Islet of Langerhans (tissue), 1 donor: ENCODE data around the gene LAMB3.

Experiments
- FAIRE-seq: peaks from one replicate; lab custom pipeline; 2011; peaks lifted over from hg19 to GRCh38; lab: Jason Lieb, UNC

The LAMB3 gene

DNA sequence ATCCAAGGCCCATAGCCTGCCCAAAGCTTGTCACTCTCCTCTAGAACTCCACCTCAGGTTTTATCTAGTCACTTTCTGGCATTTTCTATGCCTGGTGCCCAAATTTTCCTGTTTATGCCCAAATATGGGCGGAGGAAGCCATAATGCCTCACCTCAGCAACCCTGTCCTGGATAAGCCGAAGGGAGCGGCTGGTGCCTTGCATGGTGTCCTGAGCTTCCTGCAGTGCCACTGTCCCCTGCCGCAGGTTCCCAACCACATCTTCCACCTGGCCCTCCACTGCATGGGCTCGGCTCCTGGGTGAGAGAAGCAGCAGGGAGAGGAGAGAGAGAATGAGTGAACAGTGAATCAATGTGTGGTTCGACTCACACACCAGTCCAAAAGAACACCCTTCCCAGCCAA is 34.5 kb downstream of the LAMB3 start:
- FAIRE-seq: no peak

DNA sequence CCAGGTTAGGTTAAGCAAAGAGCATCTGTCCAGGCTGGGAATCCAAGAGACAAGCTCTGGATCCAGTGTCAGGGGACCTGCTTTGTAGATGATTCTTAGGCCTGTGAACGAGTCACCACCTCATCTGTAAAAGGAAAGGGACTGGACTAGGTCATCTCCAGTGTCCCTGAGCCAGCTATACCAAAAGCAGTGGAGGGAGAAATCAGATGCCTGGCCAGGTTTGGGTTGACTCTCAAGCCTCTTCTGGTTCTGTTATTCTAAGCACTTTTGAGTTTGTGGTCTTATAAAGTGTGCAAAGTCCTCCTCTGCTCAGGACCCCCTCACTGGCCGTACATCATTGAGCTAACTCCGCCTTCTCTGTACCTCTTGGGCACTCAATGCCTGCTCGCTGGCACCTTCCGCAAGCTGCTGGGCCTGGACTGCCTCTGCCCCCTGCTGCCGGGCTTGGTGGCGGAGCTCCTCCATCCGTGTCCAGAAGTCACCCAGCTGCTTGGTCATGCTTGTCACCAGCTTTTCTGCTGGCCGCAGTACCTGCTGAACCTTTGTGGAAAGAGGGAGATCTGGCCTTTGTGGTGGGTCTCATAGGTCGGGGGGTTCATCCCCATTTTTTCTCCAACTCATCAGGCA is 35.1 kb downstream of the LAMB3 start:
- FAIRE-seq: no peak

DNA sequence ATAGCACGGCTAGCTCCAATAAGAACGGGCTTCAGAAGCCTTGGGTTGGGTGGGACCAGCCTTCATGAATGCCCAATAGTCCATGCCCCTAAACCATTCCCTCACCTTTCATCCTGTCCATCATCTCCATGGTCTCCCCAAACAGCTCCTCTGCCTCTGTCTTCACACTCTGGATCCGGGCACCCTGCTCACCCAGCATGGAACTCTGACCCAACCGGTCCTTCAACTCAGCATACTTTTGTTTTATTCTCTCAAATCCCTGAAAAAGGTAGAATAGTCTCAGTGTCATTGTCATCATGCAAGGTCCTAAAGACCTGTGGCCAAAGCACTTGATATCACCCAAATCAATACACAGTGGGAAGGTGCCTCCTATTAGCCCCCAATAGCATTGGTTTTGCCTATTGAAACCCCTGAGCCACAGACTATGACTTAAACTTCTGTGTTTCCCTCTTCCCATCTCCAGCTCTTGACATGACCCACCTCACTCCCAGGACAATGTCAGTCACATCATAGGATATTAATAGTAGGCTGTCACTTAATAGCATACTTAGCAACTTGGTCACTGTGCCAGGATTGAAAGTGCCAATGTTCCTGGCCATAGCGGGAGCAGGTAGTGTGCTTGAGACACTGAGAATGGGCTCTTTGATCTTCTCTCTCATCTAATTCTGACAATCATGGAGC is 35.7 kb downstream of the LAMB3 start:
- no peak for FAIRE-seq

DNA sequence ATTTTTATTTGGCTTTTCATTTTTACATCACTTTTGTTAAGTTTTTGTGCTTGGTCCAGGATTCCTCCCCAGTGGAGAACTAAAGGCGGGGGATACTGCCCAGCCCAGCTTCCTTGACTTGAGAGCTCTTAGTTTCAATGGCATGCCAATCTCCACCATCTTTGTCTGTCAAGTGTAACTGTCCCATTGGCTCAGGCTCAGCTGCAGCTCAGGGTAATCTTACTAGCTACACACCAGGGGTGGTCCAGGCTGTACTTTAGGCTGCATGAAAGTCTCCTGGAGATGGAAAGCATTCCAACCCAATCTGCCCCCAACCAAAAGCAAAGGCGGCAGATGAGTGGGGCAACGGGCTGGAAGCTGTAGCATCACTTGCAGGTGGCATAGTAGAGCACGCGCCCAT is 37.3 kb downstream of the LAMB3 start:
- no peak for FAIRE-seq

DNA sequence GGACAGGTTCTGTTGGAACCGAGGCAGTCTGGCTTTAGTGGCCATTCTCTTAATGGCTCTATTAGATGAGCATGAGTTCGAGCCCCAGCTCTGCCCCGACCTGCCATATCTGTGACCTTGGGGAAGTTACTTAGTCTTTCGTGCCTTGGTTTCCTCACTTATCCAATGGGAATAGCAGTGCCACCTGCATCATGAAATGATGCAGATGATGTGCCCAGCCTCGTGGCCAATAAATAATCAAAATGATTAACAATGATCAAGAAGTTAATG is 38.1 kb downstream of the LAMB3 start:
- FAIRE-seq: no peak

DNA sequence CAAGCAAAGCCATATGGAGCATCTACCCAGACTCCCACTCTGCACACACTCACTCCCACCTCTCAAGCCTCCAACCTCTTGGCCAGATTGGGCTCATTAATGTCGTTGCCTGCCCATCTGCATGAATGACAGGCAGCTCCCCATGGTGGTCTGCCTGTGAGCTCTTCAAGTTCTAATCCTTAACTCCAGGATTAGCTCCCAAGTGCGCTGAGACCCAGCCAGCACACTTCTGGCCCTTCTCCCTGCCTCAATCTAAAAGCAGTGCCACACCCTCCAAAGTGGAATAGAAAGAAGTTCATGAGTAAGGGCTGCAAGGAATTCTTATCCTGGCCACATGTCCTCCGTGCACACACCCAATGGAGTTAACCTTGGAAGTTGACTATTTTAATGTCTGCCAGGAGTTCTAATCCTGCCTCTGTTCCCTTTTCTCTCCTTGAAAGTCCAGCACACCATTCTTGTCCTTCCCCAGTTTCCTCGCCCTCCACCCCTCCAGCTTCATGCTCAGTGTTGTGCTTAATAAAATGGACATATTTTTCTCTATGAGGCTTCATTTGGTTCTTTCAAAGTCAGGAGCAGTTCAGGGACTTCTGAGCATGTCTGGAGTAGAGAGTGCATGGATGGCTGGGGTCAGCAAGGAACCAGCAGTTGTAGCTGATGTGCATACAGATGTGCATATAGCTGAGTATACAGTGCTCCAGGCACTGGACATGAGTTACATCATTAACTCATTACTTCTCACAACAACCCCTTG is 38.6 kb downstream of the LAMB3 start:
- FAIRE-seq: no peak

DNA sequence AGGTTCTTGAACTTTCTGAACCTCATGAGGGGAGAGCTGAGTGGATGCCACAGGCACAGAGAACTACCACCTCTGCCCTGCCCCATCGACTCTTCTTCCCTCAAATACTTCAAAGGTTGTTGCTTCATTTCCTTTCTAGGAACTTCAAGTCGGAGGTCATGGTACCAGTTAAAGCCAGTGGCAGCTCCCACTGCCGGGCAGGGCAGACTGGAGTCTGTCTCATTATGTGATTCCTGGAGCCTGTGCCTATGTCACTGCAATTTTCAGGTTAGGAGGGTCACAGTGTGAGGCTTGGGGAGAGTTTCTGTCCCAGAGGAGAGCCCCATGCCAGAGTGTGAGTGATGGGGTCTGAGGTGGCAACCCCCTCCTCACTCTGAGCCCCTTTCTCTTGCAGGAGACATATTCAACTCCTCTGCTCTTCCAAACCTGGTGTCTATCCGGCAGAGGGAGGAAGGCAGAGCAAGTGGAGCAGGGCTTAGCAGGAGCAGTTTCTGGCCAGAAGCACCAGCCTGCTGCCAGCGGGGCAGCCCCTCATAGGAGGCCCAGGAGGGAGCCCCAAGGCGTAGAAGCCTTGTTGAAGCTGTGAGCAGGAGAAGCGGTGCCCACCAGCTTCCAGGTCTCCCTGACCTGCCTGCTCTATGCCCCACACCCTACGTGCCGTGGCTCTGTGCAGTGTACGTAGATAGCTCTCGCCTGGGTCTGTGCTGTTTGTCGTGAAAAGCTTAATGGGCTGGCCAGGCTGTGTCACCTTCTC is 39.4 kb downstream of the LAMB3 start:
- FAIRE-seq: no peak

DNA sequence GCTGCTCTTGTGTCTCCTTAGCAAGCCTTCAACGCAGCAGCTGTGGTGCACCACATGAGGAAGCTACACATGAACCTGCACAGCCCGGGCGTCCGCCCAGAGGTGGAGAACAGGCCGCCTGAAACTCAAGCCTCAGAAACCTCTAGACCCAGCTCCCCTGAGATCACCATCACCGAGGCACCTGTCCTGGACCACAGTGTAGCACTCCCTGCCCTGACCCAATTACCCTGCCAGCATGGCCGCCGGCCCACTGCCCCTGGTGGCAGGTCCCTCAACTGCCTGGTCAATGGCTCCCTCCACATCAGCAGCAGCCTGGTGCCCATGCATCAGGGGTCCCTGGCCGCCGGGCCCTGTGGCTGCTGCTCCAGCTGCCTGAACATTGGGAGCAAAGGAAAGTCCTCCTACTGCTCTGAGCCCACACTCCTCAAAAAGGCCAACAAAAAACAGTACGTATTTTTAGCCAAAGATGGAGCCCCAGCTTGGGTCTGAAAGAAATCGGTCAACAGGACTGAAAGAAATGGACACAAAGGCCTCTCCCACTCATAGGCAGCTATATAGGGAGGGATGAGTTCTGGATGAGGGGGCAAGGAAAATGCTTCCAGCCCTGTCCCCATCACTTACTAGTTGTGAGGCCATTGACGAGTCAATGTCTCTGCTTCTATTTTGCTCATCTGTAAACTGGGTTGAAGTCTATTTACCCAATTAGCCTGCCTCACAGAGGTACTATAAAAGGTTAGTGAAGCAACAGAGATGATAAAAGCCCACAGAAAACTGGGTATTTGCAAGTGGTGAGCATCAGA is 40.3 kb downstream of the LAMB3 start:
- no peak for FAIRE-seq

DNA sequence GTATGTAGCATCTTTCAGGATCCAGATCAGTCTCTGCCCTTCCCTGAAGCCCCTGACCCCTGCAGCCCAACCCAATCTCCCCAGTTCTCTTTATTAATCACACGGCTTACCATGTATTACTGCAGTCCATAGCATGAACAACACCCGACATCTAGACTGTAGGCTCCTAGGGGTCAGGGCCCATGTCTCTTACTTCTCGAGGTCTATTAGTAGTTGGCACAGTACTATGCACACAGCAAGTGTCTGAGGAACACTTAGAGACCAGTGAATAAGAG is 41.7 kb downstream of the LAMB3 start:
- FAIRE-seq: no peak

DNA sequence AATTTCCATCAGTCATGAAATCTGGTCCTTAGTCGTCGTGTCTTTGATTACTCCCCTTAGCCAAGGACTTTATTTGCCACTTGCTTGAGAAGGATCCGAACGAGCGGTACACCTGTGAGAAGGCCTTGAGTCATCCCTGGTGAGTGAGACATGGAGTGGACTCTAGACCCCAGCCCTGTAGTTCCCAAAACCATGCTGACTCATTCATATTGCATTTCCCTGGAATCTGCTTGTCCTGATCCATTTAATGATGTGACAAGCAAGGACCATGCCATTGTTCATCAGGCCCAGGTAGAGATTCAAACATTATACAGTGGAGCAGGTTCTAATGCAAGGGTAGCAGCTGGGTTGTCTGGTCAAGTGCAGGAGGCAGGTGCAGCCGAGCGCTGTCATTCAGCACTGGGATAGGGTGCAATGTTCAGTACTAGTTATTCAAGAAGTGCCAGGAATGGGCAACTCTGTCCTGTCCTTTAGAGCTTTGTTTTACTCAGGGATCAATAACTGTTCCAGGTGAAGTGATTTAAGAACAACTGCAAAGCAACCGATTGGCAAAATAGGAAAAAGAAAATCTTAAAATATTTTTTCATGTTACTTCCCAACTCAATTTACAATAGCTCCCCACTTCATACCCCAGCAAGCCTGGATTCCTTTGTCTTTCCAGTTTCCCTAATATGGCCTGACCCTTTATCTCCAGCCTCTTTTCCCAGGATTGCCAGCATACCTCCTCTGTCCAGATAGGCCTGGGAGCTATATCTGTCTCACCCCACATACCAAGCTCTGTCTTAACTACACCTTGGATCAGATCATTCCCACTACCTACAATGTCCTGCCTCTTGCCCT is 42.2 kb downstream of the LAMB3 start:
- no peak for FAIRE-seq

DNA sequence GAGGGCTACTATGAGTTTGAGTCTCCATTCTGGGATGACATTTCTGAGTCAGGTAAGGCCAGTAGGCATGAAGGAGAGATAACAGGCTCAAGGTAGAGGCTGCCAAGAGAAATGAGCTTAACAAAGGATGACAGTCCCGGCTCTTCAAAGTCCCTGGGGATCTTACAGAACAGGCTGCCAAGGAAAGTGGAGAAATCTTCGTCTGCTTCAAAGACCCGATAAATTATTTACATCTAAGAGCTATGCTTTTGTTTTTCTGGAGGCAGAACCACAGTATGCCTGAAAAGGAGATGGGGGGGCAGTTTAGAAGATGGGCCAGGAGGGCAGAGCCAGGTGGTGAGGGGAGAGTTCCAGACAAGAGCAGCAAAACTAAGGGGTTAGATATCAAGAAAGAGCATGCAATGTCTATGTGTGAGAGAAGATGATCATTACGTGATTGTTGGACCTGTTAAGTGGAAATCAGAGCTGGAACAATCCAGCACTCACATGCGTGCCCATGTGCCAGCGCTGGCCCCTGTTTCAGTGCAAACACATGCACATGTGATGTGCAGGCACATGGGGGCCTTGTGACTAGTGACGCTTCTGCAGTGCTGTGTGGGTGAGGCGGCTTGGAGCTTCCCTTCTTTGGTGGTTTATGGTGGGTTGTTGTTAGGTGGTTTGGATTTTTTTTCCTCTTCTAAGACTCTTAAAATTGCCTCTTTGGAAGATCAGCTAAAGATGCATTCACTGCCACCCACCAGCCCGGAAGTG is 43.0 kb downstream of the LAMB3 start:
- FAIRE-seq: no peak

DNA sequence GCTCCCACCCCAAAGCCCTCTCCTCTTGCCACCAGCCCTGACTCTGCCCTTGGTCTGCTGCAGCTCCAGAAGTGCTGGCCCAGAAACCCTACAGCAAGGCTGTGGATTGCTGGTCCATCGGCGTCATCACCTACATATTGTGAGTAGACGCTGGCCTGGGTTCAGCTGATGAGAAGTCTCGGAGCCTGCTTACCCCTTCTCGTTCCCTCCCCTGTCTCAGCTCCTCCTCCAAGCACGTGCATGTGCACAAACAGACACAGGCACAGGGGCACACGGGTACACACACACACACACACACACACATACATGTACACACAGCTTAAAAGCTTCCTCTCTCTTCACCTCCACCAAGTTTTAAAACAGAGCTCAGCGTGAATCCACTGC is 44.4 kb downstream of the LAMB3 start:
- no peak for FAIRE-seq

DNA sequence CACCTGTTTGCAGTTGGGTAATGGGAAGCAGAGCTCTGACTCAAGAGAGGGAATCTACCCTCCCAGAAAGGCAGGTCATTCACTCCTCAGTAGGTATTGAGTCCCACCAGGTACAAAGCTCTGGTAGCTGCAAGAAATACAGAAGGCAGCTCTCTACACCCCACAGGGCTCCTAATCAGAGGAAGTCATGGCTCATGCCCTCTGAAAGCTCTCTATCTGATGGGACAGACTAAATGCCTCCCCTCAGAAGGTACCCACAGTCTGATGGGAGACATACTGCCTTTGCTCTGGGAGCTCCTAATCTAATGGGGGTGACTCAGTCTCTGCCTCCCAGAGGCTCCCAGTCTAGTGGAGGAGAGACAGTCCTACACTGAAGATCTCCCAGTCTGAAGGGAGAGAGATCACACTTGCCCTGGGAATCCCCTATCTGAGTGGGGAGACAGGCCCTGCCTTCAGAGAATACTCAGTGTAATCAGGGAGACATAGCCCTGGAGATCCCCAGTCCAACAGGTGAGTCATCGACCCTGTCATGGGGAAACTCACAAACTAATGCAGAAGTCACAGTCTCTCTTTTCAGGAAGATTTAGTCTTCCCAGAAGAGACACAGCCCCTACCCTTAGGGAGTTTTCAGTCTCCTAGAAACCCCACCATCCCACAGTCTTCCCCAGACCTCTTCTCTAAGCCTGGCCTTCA is 45.0 kb downstream of the LAMB3 start:
- FAIRE-seq: no peak

DNA sequence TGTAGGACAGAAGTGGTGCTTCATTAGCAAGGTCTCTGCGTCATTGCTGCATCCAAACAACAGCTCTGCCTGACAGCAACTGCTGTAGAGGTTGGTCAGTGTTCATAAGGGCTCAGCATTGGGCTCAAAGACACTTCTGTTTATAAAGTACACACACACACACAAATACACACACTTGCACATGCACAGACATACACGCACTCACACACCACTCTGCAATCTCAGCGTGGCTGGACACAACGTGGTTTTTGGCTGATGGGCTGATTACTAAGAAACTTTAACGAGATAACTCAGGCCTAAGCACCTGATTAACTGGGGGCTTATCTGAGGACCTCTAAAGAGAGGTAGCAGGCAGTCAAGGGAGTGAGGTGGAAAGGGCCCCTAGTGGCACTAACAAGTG is 48.3 kb downstream of the LAMB3 start:
- FAIRE-seq: no peak

DNA sequence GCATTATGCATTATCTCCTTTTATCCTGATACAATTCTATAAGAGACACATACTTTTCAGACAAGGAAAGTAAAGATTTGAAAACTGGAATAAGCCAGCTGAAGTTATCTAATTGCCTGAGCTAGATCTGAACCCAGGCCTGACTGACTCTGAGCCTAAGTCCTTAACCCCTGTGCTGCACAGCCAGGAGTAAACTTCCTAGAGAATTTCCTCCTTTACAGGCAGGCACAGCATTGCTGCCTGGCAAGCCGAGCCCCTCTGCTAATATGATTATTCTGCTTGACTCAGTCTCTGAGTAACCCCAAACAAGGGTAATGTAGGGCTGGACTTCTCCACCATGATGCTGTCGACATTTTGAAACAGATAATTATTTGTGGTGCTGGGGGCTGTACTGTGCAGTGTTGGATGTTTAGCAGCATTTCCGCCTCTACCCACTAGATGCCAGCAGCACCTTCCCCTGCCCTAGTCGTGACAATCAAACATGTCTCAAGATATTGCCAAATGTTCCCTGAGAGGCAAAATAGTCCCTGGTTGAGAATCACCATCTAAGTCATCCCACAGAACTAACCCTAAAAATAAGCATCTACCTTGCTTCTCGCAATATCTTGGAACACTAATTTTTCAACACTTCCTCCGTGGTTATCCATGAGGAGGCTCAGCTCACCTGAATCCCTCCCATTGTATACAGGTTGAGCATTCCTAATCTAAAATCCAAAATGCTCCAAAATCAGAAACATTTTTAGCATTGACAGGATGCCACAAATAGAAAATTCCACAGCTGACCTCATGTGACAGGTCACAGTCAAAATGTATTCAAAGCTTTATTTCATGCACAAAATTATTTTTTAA is 50.2 kb downstream of the LAMB3 start:
- FAIRE-seq: peak; percentile 98

DNA sequence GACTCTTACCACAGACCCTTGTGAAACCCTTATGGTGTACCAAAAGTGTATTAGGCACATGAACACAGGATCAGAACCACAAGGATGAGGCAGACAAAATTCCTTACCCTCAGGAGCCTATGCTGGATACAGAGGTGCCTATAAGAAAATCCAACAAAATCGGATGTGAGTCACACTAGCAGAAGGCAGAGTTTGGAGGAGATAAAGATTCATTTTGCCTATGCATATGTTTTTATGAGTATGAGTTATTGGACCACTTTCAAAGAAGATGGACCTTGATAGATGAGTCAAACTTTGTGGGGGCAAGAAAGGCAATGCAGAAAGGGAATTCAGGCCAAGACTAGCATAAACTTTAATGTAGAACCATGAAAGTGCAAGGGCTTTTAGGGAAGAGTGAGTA is 51.7 kb downstream of the LAMB3 start:
- FAIRE-seq: no peak

DNA sequence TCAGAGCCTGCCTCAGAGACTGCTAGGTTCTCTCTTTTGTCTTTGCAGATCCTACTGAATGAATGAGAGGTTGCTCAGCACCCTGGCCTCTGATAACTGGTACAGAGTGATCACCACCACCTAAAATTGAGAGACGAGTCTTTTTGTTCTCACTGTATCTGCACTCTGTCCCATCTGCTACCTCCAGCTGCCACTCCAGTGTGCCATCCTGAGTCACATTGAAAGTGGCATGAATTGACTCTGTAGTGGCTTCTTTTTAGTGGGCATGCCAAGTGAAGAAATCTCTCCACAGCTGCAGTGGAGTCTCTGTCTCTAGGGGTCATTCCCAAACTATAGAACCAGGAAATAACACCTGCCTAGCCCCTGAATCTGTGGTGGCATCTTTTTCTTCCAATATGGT is 54.0 kb downstream of the LAMB3 start:
- no peak for FAIRE-seq

DNA sequence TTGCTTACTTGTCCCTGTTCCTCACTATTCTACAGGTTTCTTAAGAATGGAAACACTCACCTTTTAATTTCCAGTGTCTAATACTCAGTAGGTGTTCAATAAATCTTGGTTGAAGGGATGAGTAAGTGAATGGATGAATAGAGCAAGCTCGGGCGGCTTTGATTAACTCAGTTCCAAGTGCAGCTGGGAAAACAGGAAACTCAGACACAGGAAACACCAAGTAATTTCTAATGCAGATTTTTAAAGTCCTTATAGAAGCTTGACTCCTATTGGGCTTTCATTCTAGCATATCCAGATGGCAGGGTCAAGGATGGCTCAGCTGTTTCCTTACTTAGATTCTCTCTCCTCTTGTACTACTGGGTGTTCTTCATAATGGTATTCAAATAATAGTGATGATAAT is 54.7 kb downstream of the LAMB3 start:
- no peak for FAIRE-seq

DNA sequence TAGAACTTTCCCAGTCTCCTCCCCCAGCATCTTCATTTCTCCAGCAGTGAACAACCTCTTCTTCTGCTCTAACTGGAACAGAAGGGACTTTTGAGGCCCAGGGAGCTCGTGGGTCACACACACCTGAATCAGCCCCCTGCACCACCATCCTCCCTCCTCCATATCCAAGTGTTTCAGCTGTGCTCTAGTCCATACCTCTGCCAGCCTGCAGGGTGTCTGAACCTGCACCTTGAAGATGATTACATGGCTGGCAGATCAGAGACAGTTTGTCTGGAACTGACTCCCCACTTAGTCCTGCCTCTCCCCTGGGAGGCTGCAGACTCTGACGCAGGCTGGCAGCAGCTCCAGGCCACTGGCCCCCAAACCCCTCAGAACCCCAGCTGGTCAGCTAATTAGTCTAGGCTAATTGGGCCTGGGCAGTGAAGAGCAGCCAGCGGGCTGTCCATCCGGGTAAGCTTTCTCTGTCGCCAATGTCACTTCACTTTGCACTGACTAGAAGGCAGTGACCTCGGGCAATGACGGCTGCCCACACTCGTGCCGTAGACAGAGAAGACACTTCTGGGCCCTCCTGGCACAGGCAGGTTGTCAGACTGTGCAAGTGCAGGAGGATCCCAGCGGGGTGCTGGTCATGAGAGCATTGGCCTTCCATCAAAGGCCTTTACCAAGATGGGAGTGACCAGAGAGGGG is 56.5 kb downstream of the LAMB3 start:
- no peak for FAIRE-seq
